PC-3 (cell line): ENCODE results near the gene MROH2A. TPM values are rescaled to one million over a fixed set of nuclear protein-coding genes. Genes with fewer than 3 reads are reported as not detected.

ENCODE experiments used
- ATAC-seq: fragments of 200-7000 bp; cut with Tn5 transposase; 2 replicates; pipeline ENCODE4 v1.9.1; 2020; ENCODE audit warnings: mild to moderate bottlenecking, moderate library complexity
- BruUV-seq: library from RNA; stranded (reverse); fragments of 400-500 nt; replicated peaks from 2 replicates; lab custom pipeline; 2021; lab: Mats Ljungman, UMichigan
- CTCF ChIA-PET: fragments of 300-600 bp; sonication (Branson Sonifier 250); formaldehyde crosslinking; loops from one replicate; lab custom pipeline; 2022; ENCODE audit warnings: antibody characterized with exemption; lab: Charles Lee
- POLR2A ChIA-PET: fragments of 300-600 bp; sonication (Branson Sonifier 250); formaldehyde crosslinking; loops from one replicate; lab custom pipeline; 2022; ENCODE audit warnings: antibody characterized with exemption; ENCODE audit not compliant: unreplicated experiment; lab: Charles Lee
- DNase-seq: peaks from one replicate; pipeline ENCODE4 v3.0.0-alpha.2; 2015
- H2AFZ ChIP-seq: fragments of 300-600 bp; sonication (generic); 2 replicates; pipeline ENCODE4 v1.6.0; 2016; ENCODE audit warnings: antibody characterized with exemption, low read length
- H3F3A ChIP-seq: fragments of 300-600 bp; sonication (generic); one replicate; pipeline ENCODE4 v1.6.0; 2017; ENCODE audit warnings: antibody characterized with exemption, low read length, control low read depth, mild to moderate bottlenecking; ENCODE audit not compliant: unreplicated experiment
- H3K27ac ChIP-seq: fragments of 300-600 bp; sonication (generic); 2 replicates; pipeline ENCODE4 v1.5.1; 2016; ENCODE audit warnings: mild to moderate bottlenecking, low read length
- H3K27me3 ChIP-seq: fragments of 300-600 bp; sonication (generic); 2 replicates; pipeline ENCODE4 v1.6.1; 2016; ENCODE audit warnings: low read length, mixed read lengths
- H3K36me3 ChIP-seq: fragments of 300-600 bp; sonication (generic); 2 replicates; pipeline ENCODE4 v1.6.1; 2016; ENCODE audit warnings: low read depth, mixed run types, low read length, mixed read lengths
- H3K4me1 ChIP-seq: fragments of 300-600 bp; sonication (generic); 2 replicates; pipeline ENCODE4 v1.5.1; 2016; ENCODE audit warnings: low read length; ENCODE audit not compliant: insufficient read depth
- H3K4me2 ChIP-seq: fragments of 300-600 bp; sonication (generic); 2 replicates; pipeline ENCODE4 v1.6.0; 2016; ENCODE audit warnings: low read length
- H3K4me3 ChIP-seq: fragments of 300-600 bp; sonication (generic); 2 replicates; pipeline ENCODE4 v1.5.1; 2016; ENCODE audit warnings: mild to moderate bottlenecking, low read length, mixed read lengths
- H3K79me2 ChIP-seq: fragments of 300-600 bp; sonication (generic); 2 replicates; pipeline ENCODE4 v1.6.1; 2017; ENCODE audit warnings: low read length, mixed read lengths
- H3K9ac ChIP-seq: fragments of 300-600 bp; sonication (generic); 2 replicates; pipeline ENCODE4 v1.6.0; 2016; ENCODE audit warnings: mild to moderate bottlenecking, low read length
- H3K9me2 ChIP-seq: fragments of 300-600 bp; sonication (generic); replicated peaks from 2 replicates; pipeline ENCODE4 v1.6.1; 2016; ENCODE audit warnings: mixed run types, low read length, mixed read lengths
- H3K9me3 ChIP-seq: fragments of 300-600 bp; sonication (generic); 2 replicates; pipeline ENCODE4 v1.6.1; 2016; ENCODE audit warnings: low read length, mixed read lengths
- H4K20me1 ChIP-seq: fragments of 300-600 bp; sonication (generic); 2 replicates; pipeline ENCODE4 v1.6.1; 2016; ENCODE audit warnings: low read length, mixed read lengths
- EZH2 ChIP-seq: fragments of 300-600 bp; sonication (generic); IDR thresholded peaks from one replicate; pipeline ENCODE4 v1.6.1; 2017; ENCODE audit warnings: antibody characterized with exemption, mild to moderate bottlenecking, low read length; ENCODE audit not compliant: unreplicated experiment
- EZH2phosphoT487 ChIP-seq: fragments of 300-600 bp; sonication (generic); IDR thresholded peaks from 2 replicates; pipeline ENCODE4 v1.6.1; 2018; ENCODE audit warnings: mild to moderate bottlenecking, antibody characterized with exemption, low read length, borderline replicate concordance
- intact Hi-C: fragments of 100-400 bp; cut with micrococcal nuclease; formaldehyde crosslinking; loops from 2 replicates; pipeline ENCODE4 v1.9.0; 2023
- total RNA-seq: library from RNA; depleted of rRNA; stranded (reverse); fragments of >200 nt; gene quantifications from 2 replicates; pipeline ENCODE4 v1.2.3, GENCODE V29; 2014
- TF ChIP-seq, protein P1 (sequence below): fragments of 300-600 bp; sonication (generic); conservative IDR thresholded peaks from 2 replicates; pipeline ENCODE4 v1.5.1; 2017; ENCODE audit warnings: antibody characterized with exemption, low read depth, mild to moderate bottlenecking, low read length

MROH2A gene
- total RNA-seq, 1 experiment from 2014 or later: not detected

DNA sequence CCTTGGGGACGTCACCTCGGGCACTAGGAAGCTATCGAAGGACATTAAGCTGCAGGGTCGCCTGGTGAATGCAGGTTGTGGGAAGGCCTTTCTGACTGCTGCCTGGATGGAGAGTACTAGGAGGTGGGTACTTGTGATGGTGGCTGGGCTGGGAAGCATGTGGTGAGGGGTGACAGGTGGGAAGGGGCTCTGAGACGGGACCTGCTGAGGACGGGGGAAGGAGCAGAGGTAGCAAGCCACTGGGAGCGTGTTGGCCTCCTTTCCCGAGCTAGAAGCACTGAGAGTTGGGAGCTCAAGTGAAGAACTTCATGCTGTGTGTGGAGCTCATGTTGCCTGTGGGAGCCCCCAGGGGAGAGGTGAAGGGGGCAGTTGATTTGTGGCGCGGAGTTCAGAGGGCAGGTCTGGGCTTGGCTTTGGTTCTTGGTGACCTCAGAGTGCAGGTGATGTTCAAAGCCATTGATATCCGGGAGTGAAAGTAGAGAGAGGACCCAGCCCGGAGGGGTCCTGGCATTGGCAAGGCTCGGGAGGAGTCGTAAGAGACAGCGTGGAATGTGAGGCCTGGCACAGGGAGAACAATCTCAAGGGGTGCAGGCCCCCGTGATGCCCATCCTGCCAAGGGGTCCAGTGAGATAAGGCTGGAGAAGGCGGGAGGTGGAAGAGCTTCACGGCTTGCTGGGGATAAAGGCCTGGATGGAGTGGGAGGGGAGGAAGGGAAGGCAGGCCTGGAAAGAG lies 13.2 kb downstream of the MROH2A start:
- Histone ChIP-seq H3K79me2 (no peaks in the 10 kb centered on the region), H3K27me3 (no peaks in the 10 kb centered on the region), H3K4me2 (no peak overlapping the region), H3K9ac (no peak overlapping the region), H3K36me3 (no peaks in the 10 kb centered on the region), H3K9me3 (no peaks in the 10 kb centered on the region), H3K4me1 (no peaks in the 10 kb centered on the region), H2AFZ (no peak overlapping the region), H3K9me2 (no peaks in the 10 kb centered on the region), H3F3A (no peaks in the 10 kb centered on the region), H3K4me3 (no peak overlapping the region), H3K27ac (no peak overlapping the region), H4K20me1 (no peaks in the 10 kb centered on the region)
- DNase-seq (no peak), ATAC-seq (no peak)
- TF ChIP-seq, protein P1, sequence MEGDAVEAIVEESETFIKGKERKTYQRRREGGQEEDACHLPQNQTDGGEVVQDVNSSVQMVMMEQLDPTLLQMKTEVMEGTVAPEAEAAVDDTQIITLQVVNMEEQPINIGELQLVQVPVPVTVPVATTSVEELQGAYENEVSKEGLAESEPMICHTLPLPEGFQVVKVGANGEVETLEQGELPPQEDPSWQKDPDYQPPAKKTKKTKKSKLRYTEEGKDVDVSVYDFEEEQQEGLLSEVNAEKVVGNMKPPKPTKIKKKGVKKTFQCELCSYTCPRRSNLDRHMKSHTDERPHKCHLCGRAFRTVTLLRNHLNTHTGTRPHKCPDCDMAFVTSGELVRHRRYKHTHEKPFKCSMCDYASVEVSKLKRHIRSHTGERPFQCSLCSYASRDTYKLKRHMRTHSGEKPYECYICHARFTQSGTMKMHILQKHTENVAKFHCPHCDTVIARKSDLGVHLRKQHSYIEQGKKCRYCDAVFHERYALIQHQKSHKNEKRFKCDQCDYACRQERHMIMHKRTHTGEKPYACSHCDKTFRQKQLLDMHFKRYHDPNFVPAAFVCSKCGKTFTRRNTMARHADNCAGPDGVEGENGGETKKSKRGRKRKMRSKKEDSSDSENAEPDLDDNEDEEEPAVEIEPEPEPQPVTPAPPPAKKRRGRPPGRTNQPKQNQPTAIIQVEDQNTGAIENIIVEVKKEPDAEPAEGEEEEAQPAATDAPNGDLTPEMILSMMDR: no peak
- no peak for TF ChIP-seq EZH2
- TF ChIP-seq EZH2phosphoT487: no peak
- BruUV-seq: no TSS peak
- intact Hi-C loops: no loop called here
- ChIA-PET POLR2A (no interaction called here), CTCF (no interaction called here)

- ATAC-seq (no peak), DNase-seq (no peak)
- no peak for TF ChIP-seq EZH2
- no peak overlapping the region for H3K4me2 ChIP-seq
- no peaks in the 10 kb centered on the region for H3F3A ChIP-seq
- no peaks in the 10 kb centered on the region for H3K79me2 ChIP-seq
- no peaks in the 10 kb centered on the region for H3K27me3 ChIP-seq
- no peak overlapping the region for H3K4me3 ChIP-seq
- no peaks in the 10 kb centered on the region for H3K9me3 ChIP-seq
- no peaks in the 10 kb centered on the region for H3K36me3 ChIP-seq
- H4K20me1 ChIP-seq: no peaks in the 10 kb centered on the region
- no peak overlapping the region for H2AFZ ChIP-seq
- H3K9ac ChIP-seq: no peak overlapping the region
- no peak overlapping the region for H3K27ac ChIP-seq
- CTCF ChIA-PET: no interaction called here
- POLR2A ChIA-PET: no interaction called here
- no peaks in the 10 kb centered on the region for H3K9me2 ChIP-seq
- H3K4me1 ChIP-seq: no peaks in the 10 kb centered on the region
- no TSS peak for BruUV-seq
- intact Hi-C loops: no loop called here
Observed at GRCh38 chr2:233791883-233792329, 13.8 kb downstream of the MROH2A start.

DNA sequence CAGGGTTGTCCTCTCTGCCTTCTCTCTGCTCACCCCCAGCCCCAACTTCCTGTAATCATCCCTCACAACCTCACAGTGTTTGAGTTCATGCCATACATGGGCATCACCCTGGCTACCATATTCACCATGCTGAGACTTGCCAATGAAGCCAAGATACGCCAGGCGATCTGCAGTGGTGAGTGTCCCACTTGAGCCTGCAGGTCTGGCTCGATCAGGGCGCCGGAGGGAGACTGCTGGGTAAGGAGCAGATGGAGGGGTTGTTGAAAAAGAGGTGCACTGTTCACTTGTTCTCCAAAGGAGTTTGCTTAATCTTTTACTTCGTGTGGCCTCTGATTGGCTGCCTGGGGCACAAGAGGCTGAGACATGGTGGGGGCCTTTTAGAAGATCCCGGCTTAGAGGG lies 14.6 kb downstream of the MROH2A start:
- no peak overlapping the region for H3K4me3 ChIP-seq
- no peak overlapping the region for H3K27ac ChIP-seq

More for the DNA sequence above, 14.6 kb downstream of the MROH2A start:
- no peaks in the 10 kb centered on the region for H3K79me2 ChIP-seq
- no peaks in the 10 kb centered on the region for H4K20me1 ChIP-seq
- TF ChIP-seq, protein P1: no peak
- TF ChIP-seq EZH2 (no peak), EZH2phosphoT487 (no peak)
- H3F3A ChIP-seq: no peaks in the 10 kb centered on the region
- BruUV-seq: no TSS peak
- CTCF ChIA-PET: no interaction called here
- H3K9me2 ChIP-seq: no peaks in the 10 kb centered on the region
- POLR2A ChIA-PET: no interaction called here
- no peaks in the 10 kb centered on the region for H3K27me3 ChIP-seq
- H3K4me1 ChIP-seq: no peaks in the 10 kb centered on the region
- H3K4me2 ChIP-seq: no peak overlapping the region
- H3K9me3 ChIP-seq: no peaks in the 10 kb centered on the region
- no peaks in the 10 kb centered on the region for H3K36me3 ChIP-seq
- ATAC-seq: no peak
- intact Hi-C loops: no loop called here
- no peak overlapping the region for H2AFZ ChIP-seq
- H3K9ac ChIP-seq: no peak overlapping the region
- no peak for DNase-seq
